H7 (cell line): ENCODE data around the gene MAST4. TPM values are rescaled to one million over a fixed set of nuclear protein-coding genes. Genes with fewer than 3 reads are reported as not detected.
A peak's percentile ranks its signal among the peaks of the same experiment; 100 is the strongest.

Experiments
- DNase-seq: peaks from one replicate; pipeline ENCODE4 v3.0.0; 2012
- H3K27me3 ChIP-seq: 2 replicates; pipeline ENCODE4 v1.6.0; 2011; ENCODE audit warnings: mild to moderate bottlenecking, low read length; ENCODE audit not compliant: control insufficient read depth, insufficient read depth
- H3K36me3 ChIP-seq: replicated peaks from 2 replicates; pipeline ENCODE4 v1.5.1; 2011; ENCODE audit warnings: low read length; ENCODE audit not compliant: control insufficient read depth, insufficient read depth
- H3K4me3 ChIP-seq: 2 replicates; pipeline ENCODE4 v1.5.1; 2011; ENCODE audit warnings: low read depth, mild to moderate bottlenecking, control low read depth, low read length, moderate library complexity; ENCODE audit not compliant: insufficient read depth
- total RNA-seq: library from RNA; depleted of rRNA; stranded (reverse); fragments of >200 nt; shearing (Covaris generic); gene quantifications from 2 replicates; pipeline ENCODE4 v1.2.3, GENCODE V29; 2014

MAST4 gene
- total RNA-seq, 1 experiment from 2014 or later, result 1.6 TPM

DNA sequence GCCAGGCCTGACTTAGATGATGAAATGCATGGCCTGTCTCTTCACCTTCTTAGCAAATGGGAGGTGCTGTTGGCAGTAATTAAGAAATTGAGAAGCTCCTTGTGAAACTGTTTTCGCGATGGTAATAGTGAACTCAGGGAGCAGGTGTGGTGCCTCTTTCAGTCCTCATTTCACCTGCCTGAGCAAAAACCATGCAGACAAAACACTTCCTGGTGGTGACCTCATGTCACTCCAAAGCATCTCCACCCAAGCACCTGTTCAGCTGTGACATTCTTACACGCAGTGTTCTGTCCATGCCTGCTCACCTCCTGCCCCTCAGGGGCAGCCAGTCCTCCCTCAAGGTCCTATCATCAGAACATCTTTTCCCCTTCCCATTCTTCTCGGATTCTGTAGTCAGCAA, 453.9 kb downstream of the MAST4 start:
- no peaks in the 10 kb centered on the region for H3K36me3 ChIP-seq
- no peak for DNase-seq
- H3K27me3 ChIP-seq, result no peaks in the 10 kb centered on the region
- no peak overlapping the region for H3K4me3 ChIP-seq

DNA sequence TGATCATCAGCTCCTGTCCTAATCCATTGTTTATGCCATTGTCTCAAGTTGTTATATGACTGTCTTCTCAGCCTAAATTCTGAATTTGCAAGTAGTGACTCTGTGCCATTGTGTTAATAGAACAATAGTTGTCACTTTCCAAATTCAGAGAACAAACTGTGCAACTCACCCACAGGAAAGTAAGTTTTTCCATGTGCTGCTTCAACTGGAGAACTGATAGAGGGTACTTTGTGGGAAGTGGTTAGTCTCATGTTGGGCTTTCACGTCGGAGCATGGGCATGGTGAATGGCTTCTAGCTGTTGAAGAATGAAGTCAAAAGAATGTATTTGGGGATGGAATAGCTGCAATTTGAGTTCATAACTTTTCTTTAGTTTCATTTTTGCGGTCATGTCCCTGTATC, 454.4 kb downstream of the MAST4 start:
- no peaks in the 10 kb centered on the region for H3K27me3 ChIP-seq
- no peak for DNase-seq
- H3K4me3 ChIP-seq, result no peak overlapping the region
- no peaks in the 10 kb centered on the region for H3K36me3 ChIP-seq

DNA sequence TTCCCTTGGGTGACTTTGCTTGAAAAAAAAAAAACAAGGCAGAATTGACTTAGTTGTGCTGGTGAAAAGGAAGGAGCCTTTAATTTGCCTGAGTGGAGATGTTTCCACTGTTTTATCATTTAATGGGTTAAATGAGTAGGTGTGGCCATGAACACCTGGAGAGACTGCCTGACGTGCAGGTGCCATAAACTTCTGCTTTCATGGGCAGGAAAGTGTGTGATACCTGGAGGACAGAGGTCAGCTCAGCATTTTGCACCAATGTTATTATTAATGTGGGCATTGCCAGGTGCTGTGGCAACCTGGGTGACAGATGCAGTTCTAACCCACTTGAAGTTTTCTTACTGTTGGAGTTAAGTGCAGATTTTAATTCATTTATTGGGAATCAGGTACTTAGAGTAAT, 455.0 kb downstream of the MAST4 start:
- DNase-seq, result no peak
- H3K4me3 ChIP-seq, result no peak overlapping the region
- H3K36me3 ChIP-seq, result no peaks in the 10 kb centered on the region
- no peaks in the 10 kb centered on the region for H3K27me3 ChIP-seq

DNA sequence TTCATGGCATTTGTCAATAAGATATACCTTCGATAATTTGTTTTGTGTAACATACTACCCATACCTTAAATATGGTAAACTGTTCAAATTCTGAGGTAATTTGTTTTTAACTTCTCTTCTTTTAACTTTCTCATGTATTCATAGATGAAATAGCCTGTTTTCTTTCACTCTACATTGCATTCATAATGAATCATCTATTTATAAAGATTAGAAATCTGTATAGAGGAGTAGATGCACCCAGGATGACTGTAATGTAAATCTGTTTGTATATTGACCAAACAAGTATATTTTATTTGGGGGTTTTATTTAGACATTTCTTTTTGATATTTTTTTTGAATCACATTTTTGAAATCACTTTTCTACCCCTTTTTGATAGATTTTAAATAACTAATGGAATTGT, 455.8 kb downstream of the MAST4 start:
- Histone ChIP-seq H3K4me3 (no peak overlapping the region), H3K36me3 (no peaks in the 10 kb centered on the region), H3K27me3 (no peaks in the 10 kb centered on the region)
- DNase-seq, result no peak

DNA sequence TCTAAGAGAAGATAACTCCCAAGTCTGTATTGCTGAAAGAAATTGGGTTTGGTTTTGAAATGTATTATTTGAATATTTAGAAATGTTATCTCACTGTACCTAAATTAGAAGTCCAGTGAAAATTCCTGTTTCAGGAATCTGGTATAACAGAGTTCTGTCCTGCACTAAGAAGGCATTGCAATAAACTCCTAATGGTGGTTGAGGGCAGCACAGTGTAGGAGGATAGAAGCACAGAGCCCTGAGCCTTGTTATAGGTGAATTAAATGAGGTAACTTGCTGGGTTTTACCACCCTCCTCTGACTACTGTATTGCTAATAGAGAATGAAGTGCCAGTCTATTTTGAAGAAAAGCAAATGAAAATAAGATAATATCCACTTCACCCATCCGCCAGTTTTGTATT, 457.0 kb downstream of the MAST4 start:
- Histone ChIP-seq H3K27me3 (no peaks in the 10 kb centered on the region), H3K36me3 (no peaks in the 10 kb centered on the region), H3K4me3 (no peak overlapping the region)
- DNase-seq, result no peak

DNA sequence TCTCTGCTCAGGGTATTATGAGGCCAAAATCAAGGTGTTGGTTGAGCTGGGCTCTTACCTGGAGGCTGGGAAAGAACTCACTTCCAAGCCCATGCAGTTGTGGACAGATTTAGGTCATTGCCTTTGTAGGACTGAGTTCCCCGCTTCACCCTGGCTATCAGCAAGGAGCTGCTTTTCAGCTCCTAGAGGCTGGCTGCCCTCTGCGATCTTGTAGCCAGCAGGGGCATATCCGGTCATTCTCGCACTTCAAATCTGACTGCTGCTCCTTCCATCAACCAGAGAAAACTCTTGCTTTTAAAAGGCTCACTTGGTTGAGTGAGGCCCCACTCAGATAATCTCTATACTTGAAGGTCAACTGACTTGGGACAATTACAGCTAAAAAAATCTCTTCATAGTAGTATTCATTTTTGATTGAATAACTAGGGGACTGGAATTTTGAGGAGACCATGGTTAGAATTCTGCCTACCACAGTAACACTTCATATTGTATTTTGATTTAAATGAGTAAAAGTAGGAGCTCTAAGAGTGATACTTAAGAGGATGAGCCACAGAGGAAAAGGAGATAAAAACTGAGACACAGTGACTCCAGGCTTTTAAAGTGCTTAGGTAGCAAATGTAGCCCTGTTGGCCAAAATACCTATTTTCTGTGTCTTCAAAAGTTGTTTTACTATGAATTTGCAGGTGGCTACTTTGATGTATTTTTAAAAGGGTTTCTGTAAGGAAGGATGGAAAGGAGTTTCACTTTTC, 463.0 kb downstream of the MAST4 start:
- no peak overlapping the region for H3K4me3 ChIP-seq

DNA sequence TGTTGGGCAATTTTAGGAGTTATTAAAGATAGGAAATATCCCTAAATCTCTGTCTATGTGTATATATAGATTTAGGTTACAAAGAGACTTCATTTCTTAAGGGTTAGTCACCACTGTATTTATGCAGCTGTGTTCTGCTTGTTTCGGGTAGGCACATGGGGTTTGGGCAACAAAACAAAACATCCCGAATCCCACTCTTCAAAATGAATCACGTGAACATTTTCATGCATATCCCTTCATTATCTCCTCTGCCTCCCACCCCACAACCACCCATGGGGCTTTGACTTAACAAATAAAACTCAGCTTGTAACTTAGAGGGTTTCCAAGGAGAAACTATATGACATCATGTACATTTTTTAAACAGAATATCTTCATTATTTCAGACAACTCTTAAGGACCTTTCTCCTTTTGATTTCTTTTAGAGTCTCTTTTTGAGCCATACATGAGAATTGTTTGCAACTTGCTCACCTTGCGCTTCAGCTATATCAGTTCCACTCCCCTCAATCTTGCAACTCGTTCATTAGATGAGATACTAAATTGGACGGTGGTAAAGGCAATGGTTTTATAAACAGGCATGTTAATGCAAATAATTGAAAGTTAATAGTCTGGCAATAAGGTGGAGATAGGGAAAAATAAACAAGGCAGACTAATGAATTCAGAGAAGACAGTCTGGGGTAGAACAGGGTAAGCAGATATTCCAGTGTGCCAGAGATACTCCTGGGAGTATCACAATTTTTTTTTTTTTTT, 463.7 kb downstream of the MAST4 start:
- Histone ChIP-seq H3K36me3 (no peaks in the 10 kb centered on the region), H3K4me3 (no peak overlapping the region), H3K27me3 (no peaks in the 10 kb centered on the region)
- DNase-seq, result no peak

More for the DNA sequence above, 463.0 kb downstream of the MAST4 start:
- H3K36me3 ChIP-seq, result no peaks in the 10 kb centered on the region
- peak; percentile 7 for DNase-seq
- no peaks in the 10 kb centered on the region for H3K27me3 ChIP-seq

DNA sequence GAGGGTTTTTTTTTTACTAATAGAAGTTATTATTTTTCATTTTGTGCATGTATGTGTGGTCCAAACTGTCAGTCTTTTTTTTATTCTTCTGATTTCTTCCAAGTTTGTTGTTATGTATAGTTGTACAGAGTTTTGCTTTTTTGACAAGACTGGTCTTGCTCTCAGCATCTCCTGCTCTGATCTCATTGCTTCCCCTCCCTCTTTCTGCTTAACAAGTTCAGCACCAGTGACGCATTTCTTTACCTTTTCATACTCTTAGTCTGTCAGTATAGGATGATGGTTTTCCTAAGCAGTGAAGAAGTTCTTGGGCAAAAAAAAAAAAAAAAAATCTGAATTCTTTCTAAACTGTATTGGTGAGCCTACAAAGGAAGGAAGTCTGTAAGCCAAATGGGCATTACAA, 465.3 kb downstream of the MAST4 start:
- H3K27me3 ChIP-seq, result no peaks in the 10 kb centered on the region

DNA sequence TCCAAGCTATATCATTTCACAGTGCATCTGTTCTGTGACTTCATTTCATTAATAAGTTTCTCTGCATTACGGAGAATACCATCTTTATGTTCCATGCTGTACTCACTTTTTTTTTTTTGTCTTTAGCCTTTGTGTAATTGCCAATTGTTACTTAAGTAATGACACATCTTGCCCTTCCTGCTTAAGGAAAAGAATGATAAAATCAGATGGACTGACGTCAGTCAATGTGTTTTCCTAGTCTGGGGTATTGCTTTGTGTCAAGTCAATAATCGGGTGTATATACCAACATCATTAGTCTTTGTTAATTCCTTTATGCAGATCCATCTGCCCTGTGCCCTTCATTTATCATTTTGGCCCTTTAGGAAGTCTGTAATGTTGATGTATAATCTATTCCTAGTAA, 466.9 kb downstream of the MAST4 start:
- no peak for DNase-seq
- Histone ChIP-seq H3K36me3 (no peaks in the 10 kb centered on the region), H3K4me3 (no peak overlapping the region), H3K27me3 (no peaks in the 10 kb centered on the region)

More for the DNA sequence above, 465.3 kb downstream of the MAST4 start:
- DNase-seq, result no peak
- H3K4me3 ChIP-seq, result no peak overlapping the region
- H3K36me3 ChIP-seq, result no peaks in the 10 kb centered on the region

DNA sequence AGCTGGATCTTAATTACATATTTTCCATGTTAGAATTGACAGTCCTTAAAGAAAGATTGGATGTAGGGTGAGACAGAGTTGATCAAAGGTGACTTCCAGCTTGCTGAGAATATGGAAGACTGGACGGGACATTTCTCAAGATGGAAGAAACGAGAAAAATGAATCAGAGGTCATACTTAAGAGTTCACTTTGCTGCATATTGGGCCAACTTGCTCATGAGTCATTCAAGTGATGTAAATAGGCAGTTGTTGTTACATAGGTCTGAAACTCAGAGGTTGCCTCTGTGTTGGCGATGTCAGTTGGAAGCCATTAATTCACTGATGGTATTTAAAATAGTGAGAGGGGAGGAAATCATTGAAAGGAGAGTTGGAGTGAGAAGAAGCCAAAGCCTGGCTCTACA, 467.6 kb downstream of the MAST4 start:
- H3K36me3 ChIP-seq, result no peaks in the 10 kb centered on the region
- H3K27me3 ChIP-seq, result no peaks in the 10 kb centered on the region
- H3K4me3 ChIP-seq, result no peak overlapping the region
- DNase-seq, result no peak

DNA sequence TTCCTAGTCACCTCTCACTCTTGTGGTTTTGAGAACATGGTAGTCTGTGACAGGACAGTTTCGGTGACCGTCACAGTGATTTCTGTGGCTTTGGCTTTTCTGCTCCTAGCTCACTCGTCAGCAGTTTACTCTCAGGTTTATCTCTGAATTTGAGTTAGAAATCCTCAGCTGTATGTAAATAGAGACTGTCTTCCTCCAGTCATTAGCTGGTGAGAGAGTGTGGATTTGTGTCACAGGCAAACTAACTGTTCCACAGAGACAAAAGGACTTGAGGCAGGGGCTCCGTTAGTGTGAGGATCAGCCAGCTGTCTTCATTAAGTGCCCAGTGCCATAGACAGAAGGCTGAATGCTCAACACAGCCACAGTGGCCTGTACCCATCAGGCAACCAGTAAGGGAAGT, 469.0 kb downstream of the MAST4 start:
- H3K27me3 ChIP-seq, result no peaks in the 10 kb centered on the region
- DNase-seq, result no peak
- no peak overlapping the region for H3K4me3 ChIP-seq
- H3K36me3 ChIP-seq, result no peaks in the 10 kb centered on the region

DNA sequence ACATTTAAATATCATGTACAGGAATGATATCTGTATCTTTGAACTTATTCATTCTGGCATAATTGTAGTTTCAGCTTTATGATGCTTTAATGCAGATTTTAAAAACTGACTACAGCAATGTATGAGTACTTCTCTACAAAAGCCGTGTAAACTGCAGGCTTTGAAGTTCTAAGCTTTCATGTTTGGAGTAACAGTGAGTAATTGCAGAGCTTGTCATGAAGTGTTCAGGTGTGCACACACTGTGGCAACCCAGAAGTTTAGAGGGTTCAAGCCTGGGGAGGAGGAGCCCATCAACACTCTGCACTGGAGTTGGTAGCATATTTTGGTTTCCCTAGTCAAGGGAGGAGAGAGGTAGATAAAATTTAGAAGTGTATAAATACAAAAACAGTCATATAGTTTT, 469.5 kb downstream of the MAST4 start:
- Histone ChIP-seq H3K36me3 (no peaks in the 10 kb centered on the region), H3K4me3 (no peak overlapping the region), H3K27me3 (no peaks in the 10 kb centered on the region)
- no peak for DNase-seq

DNA sequence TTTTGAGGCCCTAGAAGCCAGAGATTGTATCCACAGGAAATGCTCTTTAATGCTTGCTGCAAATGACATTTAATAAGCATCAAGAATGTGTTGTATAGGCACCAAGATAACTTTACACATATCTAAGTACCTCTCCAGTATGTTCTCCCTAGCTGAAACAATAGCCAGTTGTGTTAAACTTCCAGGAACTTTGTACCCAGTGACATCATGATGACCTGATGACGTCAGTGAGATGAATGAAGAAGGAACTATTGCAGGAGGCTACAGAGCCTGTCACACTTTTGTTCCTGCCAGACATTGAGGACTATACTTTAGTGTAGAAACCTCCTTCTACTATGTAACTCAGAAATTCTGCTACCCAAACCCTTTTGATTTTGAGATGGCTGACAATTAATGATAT, 470.6 kb downstream of the MAST4 start:
- Histone ChIP-seq H3K4me3 (no peak overlapping the region), H3K36me3 (no peaks in the 10 kb centered on the region), H3K27me3 (no peaks in the 10 kb centered on the region)
- DNase-seq, result no peak

DNA sequence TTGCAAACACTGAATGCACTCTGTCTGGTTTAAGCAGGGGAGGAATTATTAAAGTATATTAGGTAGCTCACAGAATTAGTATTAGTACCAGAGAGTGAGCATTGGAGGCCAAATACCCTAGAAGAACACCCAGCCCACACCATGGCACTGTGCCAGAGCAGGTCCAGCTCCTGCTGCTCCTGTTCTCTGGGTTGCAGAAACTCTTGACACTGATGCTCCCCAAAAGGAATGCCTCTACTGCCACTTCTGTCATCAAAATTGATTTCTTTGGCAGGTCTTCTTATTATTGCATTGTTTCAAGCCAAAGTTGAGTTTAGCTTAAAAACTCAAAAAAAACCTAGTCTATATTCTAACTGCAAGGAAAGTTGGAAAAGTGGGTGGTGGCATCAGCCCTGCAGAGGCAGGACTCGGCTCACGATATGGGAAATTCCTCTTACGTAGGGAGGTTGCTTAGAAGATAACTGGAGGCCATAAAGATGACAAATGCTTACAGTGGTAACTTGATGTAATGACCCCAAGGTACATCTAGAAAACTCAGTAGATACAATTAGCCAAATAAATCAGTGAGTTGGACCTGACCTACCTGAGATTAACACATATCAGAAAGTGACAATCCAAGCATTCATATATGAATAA, 477.0 kb downstream of the MAST4 start:
- Histone ChIP-seq H3K36me3 (no peaks in the 10 kb centered on the region), H3K27me3 (no peaks in the 10 kb centered on the region), H3K4me3 (no peak overlapping the region)
- DNase-seq, result no peak

DNA sequence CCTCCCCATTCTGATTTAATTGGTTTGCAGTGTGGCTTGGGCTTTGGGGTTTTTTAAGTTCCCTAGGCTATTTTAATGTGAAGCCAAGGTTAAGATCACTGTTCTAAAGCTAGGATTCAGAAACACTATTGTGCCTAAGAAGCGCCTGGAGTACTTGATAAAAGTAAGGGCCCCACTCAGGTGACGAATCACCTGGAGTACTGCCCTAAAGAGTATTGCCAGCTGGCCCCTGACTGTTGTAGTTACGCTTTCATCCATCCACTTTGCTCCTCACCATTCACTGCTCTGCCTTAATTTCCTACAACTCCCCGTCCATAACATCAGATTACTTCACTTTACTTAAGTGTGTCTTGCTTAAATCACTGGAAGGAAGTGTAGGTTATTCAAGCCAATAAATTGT, 481.1 kb downstream of the MAST4 start:
- Histone ChIP-seq H3K36me3 (no peaks in the 10 kb centered on the region), H3K4me3 (no peak overlapping the region), H3K27me3 (no peaks in the 10 kb centered on the region)
- no peak for DNase-seq
